ENCODE results near the gene CES5A. TPM values are rescaled to one million over a fixed set of nuclear protein-coding genes. Genes with fewer than 3 reads are reported as not detected.
"Not testable (repeated sequence)": the region's sequence is repeated elsewhere in the genome, so short reads cannot be mapped to it uniquely, and the experiment has no call there.

Gene CES5A
- total RNA-seq, 1 donor from 2014 or later: not detected

- DNase-seq: no peak
These were observed 2.1 kb downstream of the CES5A start for GRCh38 chr16:55873122-55873521.

GRCh38 chr16:55872130-55872529 lies 3.0 kb downstream of the CES5A start:
- no peak for DNase-seq

DNA sequence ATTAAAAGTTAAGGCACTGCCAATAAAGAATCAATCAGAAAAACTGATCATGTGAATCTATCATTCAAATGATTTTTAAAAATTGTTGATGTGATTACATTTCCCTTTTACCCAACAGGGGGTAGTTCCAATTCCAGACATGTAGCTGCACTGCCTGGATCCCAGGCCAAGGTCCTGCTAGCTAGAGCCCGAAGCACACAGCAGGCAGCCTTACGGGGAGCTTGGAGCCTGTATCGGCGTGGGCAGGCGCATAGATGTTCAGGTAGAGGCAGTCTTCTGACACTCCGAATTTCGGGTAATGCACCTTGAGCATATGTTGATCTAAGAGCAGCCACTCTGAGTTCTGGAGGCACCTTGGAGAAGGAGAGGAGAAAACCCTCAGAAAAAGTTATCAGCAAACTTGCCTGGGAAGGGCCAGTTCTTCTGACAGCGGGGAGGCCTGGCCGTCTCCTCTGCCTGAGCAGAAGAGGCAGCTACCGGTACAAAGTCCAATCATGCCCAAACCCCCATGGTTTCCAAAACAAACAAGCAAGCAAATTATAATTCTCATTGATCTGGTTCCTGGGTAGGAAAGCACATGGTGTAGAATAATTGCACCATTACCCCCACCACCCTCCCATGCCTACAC lies 3.6 kb downstream of the CES5A start:
- DNase-seq: no peak

GRCh38 chr16:55868980-55869379 lies 6.2 kb downstream of the CES5A start:
- DNase-seq: no peak

GRCh38 chr16:55868137-55868536 lies 7.0 kb downstream of the CES5A start:
- no peak for DNase-seq

DNA sequence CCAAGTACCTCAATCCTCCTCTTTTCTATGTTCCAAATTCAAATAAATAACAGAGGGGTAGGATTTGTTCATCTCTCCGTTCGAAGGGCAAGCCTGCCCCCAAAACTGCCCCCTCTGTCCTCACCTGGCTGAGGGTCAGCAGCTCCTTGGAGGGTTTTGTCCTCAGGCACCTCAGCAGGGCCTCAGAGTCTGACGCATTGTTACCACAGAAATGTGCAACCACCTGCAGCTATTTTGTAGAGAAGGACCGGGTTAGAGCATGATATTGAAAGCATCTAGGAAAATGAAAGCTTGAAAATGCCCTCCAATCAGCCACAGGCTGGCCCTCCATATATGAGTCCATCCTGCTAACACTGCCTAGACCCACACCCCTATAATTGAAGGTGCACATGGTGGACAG lies 13.9 kb downstream of the CES5A start:
- no peak for DNase-seq

DNA sequence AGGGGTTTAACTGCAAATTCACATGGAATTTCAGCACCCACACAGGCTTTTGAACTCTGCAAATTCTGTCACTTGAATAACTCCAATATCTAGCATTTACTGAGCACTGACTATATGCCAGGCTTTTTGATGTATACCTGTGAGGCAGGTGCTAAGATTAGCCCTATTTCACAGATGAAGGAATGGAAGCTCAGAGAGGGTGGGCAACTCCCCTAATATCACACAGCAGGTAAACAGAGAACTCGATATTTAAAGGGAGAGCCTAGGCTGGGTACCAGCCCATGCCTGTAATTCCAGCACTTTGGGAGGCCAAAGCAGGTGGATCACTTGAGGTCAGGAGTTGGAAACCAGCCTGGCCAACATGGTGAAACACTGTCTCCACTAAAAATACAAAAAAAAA lies 17.5 kb downstream of the CES5A start:
- not testable (repeated sequence) for DNase-seq

DNA sequence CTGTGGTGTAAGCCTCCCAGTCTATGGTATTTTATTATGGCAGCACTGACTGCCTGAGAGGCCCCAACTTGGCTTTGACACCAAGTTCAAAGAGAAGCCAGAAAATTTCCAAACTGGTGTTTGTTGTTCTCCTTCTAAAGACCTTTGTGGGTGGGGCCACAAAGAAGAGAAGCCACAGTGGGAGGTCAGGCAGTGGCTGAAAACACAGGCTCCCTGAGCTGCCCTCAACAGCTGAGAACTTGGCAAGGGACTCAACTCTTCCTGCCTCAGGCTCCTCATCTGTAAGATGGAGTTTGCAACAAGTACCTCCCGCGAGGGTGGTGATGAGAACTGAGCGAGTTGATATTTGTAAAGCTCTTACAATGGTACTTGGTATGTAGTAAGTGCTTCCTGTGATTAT lies 18.2 kb downstream of the CES5A start:
- no peak for DNase-seq

DNA sequence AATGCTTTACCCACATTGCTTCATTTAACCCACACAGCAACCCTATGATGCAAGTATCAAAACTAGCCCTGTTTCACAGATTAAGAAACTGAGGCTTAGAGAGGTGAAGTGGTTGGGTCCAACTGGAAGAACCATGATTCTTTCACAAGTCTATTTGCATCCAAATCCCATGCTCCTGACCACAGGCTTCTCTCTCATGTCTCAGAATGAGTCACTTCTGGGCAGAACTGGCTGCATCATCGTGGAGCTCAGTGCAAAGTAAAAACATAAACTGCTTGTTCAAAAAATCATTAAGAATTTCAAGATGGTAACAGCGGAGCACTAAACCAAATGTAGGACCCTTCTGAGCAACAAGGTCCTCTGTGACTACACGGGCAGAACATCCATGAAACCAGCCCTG lies 22.1 kb downstream of the CES5A start:
- DNase-seq: no peak

DNA sequence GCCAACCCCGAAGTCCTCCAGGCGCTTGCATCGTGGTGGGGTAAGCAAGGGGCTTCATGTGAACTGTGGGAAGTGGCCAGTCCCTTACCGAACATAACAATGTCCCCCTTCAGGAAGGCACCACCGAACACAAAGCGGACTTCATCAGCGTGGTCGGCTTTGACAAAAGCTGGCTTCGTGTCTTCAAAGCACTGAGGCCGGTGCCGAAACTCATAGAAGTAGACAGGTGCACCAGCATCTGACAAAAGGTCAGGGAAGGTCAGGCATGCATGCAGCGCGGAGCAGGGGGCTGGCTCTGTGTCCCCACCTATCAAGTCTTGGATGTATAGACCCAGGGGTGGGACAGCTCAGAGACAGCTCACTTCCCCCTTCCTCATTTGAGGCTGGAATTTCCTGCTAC lies 25.6 kb downstream of the CES5A start:
- no peak for DNase-seq

GRCh38 chr16:55846598-55847346 lies 28.4 kb downstream of the CES5A start:
- no peak for DNase-seq

GRCh38 chr16:55843105-55843395 lies 32.1 kb downstream of the CES5A start:
- no peak for DNase-seq

- DNase-seq: peak; percentile 69
These were observed 32.6 kb downstream of the CES5A start for GRCh38 chr16:55842369-55843104.

- DNase-seq: no peak
These were observed 36.1 kb downstream of the CES5A start for GRCh38 chr16:55839115-55839514.

DNA sequence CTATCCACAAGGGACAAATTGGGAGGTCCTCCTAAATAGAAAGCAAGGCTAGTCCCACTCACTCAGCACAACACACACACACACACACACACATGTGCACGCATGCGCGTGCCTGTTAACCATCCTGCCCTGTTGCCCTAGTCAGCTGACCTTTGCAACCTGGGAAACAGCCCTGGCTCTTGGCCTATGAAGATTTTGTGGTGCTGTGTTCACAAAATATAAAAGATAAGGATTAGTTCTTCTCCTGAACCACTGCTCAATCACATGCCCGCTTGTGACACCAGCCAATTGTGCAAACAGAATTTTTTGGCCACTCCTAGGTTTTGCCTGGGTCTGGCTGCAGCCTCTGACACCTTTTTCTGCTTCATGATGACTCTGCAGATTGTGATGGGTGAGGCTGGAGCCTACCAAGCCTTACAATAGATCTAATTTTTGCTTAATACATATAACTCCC lies 39.0 kb downstream of the CES5A start:
- no peak for DNase-seq

DNA sequence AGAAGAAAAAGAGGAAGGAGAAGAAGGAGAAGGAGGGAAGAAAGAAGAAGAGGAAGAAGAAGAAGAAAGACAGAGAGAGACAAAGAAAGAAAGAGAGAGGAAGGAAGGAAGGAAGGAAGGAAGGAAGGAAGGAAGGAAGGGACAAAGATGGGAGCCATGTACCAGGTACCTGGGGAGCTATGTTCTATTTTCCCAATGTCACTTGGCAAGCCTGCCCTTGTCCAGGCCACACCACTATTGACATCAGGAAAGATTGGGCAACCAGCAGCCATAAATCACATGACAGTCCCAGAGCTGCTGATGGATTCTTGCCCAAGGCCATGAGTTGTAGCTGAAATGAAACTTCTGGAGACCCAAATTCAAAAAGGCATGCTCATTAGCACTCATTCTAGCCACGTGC lies 39.6 kb downstream of the CES5A start:
- no peak for DNase-seq

DNA sequence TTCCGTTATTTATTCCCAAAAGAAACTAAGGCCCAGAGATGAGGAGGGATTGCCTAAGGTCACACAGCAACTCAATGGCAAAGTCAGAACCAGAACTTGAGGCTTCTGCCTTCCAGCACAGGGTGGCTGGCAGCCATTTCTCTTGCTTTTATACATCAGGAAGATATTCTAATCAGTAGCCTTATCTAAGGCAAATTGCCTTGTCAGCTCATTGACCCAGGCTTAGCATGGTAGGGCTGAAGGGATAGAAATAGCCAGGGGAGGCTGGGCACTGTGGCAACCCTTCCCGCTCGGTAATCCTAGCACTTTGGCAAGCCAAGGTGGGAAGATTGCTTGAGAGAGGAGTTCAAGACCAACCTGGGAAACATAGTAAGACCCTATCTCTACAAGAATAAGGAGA lies 40.0 kb downstream of the CES5A start:
- DNase-seq: not testable (repeated sequence)

GRCh38 chr16:55834049-55834448 lies 41.1 kb downstream of the CES5A start:
- DNase-seq: no peak

DNA sequence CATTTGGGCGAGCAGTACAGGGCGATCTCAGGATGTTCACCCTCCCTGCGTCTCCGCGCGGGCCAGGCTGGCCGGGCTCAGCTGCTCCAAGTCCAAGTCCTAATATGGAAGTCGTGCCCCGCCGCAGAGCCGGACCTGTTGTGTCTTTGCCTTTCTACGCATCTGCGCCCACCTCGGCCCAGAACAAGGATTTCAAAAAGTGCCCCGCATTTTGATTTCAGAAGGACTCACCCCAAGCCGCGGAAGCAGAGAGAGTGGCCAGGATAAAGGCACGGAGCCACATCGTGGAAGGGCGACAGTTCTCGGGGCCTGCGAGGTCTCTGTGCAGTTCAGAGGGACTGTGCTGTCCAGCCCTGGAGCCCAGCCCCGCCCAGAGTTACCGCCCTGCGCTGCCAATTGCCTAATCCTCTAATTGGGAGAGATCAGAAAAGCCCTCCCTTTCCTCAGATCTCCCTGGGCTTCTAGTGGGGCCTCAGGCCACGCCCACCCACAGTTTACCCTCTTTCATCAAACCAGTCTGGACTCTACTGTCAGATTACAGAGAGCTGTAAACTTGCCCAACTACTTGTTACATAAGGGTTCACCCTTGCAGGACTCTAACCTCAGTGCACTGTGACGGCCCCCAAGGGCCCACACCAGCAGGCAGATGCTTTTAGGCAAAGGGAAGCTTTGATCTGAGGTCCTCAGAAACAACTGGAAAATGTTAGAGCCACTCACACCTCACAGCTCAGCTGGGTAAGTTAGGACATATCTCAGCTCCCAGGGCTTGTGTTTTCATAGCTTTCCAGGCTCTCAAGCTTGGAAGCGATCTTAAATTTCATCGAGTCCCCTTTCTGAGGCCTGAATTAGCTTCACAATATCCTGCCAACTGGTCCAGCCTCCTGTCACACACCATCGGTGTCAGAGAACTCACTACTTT lies 42.1 kb downstream of the CES5A start, which contains the start of gene CES1:
TSS of gene CES1 (minus strand) at position 324 of the 919 bp plus-strand sequence. CDS start at position 283, 41 bp downstream.
- no peak for DNase-seq

DNA sequence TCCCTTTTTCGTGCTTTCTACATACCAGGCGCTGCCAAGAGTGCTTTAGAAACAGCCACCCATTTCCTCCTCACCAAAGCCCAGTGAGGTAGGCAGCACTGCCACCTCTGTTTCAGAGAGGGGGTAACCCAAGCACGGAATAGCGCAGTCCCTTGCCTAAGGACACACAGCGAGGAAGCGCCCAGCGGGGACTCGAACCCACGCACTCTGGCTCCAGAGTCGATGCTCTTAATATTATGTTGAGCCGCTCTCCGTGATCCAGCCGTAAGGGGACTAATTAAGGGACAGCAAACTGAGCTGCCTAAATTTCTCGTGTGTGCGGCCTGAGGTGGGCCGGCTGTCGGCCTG lies 42.8 kb downstream of the CES5A start:
- DNase-seq: no peak

DNA sequence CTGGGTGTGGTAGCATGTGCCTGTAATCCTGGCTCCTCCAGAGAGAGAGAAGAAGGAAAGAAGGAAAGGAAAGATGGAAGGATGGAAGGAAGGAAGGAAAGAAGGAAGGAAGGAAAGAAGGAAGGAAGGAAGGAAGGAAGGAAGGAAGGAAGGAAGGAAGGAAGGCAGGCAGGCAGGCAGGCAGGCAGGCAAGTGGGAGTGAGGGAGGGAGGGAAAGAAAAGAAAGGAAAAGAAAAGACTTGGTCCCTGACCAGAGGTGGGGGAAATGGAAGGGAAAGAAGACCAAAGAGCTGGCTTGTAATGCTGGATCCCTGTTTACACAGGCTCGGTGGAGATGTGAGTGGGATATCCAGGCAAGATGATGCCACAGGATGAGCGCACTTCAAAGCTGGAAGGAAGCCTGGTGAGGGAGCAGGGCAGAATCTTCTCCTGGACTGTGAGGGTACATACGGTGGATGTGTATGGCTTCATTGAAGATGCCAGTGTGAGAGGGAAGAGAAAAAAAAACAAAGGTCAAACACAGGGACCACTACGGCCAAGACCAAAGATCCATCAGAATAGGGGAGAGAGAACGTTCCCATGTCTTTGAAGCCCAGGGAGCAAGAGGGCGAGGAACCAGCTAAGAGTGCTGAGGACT lies 44.4 kb downstream of the CES5A start:
- DNase-seq: no peak

GRCh38 chr16:55829232-55829631 lies 45.9 kb downstream of the CES5A start:
- not testable (repeated sequence) for DNase-seq

Measured in dermis blood vessel endothelial cell (primary cell).